RPMI7951 (cell line): ENCODE measurements around the gene CYP21A2. TPM values are rescaled to one million over a fixed set of nuclear protein-coding genes. Genes with fewer than 3 reads are reported as not detected.
A peak's percentile ranks its signal among the peaks of the same experiment; 100 is the strongest.

Source experiments
- DNase-seq: peaks from one replicate; pipeline ENCODE4 v3.0.0-alpha.2; 2012; ENCODE audit warnings: low read depth
- total RNA-seq: library from RNA; depleted of rRNA; stranded (reverse); fragments of >200 nt; shearing (Covaris generic); gene quantifications from 2 replicates; pipeline ENCODE4 v1.2.3, GENCODE V29; 2014; rRNA removed

Gene CYP21A2
- total RNA-seq, 1 experiment from 2014 or later = not detected

DNA sequence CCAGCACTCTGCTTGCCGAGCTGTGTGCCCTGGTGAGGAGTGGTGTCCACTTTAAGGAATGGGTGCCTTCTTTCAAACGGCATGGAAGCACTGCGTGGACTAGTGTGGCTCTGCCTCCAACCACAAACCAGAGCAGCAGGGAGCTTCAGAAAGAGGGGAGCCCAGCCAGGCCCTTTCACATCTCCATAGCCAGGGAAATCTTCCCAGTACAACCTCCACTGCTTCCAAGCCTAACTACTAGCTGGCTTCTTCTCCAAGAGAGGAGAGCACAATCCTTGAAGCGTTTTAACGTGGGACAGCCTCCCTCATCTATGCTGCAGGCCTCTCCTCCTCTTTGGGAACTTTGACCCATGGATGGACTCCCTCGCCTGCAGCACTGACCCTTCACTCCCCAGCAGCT lies 44.3 kb downstream of the CYP21A2 start:
- no peak for DNase-seq

DNA sequence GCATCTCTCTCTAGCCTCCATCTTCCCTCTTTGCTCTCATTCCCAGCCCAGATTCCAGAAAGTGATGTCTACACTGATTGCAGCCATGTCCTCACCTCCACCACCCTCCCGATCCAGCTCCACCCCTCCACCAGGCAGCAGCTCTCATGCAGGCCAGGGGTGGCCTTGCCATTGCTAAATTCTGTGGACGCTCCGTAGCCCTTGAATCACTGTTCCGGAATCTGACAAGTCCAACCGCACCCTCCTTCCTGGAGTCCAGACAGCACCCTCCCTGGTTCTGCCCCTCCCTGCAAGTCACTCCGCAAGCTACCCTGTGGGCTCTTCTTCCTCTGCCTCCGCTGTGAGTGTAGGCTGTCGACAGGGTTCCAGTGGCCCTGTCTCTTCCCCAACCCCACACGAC lies 44.7 kb downstream of the CYP21A2 start:
- peak; percentile 76 for DNase-seq

DNA sequence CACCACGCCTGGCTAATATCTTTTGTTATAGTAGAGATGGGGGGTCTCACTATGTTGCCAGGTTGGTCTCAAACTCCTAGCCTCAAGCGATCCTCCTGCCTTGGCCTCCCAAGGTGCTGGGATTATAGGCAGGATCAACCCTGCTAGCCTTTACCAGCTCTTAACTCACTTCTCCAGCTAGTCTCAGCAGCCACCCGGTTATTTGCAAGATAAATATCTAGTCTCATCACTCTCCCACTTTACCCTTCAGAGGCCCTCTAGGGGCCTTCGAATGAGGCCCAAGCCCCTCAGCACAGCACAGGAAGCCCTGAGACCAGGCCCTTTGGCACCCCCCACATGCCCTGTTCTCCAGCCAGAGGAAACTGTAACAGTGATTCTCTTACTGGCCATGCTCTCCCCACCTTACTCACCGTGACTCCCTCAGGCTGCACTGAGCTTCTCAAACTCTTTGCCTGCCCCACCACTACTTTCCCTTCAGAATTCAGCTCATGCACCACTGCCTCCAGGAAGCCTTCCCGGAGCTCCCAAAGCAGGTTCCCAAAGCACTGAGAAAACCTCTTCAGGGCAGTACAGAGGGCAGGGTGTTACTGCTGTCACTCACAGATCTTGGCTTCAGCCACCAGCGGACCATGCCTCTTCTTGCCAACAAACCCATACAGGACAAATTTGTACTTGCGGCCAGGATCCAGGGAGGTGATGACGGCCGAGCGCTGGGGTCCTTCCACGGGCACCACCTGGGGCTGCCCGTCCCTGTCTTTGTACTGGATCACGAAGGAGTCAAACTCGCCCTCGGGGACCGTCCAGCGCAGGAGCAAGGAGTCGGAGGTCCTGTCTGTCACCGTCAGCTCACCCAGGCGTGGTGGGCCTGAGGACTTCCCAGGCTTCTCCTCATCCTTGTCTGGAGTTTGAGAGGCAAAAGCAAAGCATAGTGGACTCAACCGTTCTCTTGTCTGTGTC lies 45.9 kb downstream of the CYP21A2 start:
- no peak for DNase-seq

DNA sequence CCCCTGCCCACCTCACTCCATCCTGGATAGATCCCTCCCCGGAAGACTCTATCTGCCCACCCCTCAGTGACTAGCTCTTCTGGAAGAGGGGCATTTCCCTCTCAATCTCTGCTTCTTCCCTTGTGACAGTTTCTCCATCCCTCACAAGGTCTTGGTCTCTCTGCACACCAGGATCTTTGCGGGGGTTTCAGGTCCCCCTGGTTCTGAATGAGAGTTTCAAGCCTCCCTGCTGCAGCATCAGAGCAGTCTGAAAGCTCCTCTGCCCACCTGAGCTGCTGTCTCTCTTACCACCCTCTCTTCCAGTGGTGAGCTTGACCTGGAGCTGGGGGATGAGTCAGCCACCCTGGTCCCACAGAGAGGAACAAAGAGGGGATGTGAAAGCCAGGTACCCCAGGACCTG lies 46.6 kb downstream of the CYP21A2 start:
- DNase-seq = no peak

DNA sequence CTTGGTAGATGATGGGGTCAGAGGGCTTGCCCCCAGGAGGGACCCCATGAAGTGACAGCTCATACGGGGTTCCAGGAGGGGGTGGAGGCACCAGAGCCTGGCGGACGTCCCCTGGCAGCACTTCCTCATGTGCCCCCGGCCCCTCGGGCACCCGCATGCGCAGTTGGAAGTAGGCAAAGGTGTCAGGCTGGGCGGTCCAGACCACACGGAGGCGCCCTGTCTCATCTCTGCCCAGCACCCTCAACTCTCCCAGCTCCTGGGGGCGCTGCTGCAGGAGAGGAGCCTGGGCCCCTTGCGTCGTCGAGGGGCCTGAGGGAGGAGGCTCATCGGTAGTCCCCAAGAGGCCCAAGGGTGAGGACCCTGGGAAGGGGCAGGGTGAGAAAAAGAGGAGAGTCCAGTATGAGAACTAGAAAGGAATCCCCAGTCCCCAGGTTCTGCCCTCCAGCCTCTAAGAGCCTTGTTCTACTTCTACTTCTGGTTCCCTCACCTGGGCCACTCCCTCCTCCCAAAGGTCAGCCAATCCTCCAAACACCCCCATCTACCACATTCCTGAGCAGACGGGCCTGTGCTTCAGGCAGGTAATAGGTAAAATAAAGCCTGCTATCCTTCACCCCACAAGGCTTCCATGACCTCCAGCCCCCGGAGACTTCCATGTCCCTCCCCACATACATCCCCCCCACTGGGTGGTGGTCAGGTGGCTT lies 47.7 kb downstream of the CYP21A2 start:
- no peak for DNase-seq

DNA sequence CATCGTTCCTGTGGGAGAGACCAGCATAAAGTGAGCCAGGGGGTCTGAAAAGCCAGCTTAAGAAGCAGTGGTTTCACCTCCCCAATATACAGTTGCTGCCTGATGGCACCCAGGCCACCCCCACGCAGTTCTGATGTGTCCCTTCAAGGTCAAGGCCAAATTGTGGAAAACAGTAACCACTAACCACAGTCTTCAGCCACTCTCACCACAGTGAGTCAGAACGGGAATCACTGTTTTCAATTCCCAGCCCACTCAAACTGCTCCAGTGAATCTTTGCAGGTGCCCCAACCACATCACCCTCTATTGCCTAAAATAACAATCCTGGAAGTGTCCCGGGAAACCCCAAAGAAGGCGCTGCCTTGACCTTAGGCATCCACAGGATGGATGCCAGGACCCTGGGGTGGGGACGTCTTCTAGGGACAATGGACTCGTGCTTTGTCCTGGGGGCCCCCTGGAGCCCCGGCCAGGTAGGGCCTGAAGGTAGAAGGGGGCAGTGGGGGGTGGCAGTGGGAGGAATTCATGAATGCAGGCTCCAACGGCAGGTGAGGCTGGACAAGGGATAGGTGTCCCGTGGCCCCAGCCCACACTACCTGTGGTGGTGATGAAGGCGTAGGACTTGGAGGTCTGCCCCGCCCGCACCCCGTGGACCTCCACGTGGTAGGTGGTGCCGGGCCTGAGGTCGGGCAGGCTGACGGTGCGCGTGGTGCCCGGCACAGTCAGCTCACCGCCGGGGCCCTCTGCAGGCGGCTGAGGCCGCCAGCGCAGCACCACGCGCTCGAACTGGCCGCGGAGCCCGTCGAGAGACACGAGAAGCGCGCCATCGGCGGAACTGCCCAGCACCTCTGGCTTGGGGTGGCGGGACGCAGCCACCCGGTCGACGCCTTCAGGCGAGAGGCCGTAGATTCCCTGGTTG lies 48.7 kb downstream of the CYP21A2 start:
- peak; percentile 92 for DNase-seq

DNA sequence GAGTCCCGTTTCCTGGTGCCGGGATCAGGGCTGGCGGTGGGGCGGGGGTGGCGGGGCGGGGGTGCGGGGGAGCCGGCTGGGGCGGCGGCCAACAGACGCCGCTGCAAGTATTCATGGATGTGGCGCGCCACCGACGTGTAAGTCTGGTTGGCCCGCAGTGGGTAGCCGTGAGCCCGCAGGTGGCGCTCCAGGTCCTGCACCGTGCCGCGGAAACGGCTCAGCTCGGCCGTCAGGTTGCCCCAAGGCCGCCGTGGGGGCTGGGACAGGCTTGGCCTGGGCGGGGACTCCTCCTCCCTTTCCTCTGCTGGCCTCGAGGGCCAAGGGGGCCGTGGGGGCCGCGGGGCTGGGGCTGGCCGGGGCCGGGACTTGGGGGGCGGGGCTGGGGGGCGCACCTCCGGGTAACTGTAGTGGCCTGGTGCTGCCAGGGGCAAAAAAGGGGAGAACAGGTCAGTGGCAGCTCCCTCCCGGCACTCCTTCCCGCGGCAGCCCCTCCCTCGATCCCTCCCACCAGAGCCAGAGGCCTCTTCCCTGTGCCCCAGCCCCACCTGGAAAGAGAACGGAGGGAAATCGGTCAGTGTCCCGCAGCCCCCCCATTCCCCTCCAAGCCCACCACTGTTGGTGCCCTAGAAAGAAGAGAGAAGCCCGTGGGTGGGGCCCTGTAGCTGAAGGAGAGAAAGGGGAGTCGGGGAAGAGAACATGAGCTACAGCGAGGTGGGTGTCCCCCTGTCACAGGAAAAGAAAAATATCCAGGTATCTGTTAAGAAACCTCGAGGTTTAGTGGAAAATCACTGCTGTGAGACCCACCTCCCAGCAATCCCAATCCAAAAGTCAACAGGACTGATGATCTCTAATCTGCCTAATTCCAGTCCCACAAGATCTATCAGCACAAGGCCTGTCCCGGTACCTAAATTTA lies 49.6 kb downstream of the CYP21A2 start:
- peak; percentile 57 for DNase-seq

DNA sequence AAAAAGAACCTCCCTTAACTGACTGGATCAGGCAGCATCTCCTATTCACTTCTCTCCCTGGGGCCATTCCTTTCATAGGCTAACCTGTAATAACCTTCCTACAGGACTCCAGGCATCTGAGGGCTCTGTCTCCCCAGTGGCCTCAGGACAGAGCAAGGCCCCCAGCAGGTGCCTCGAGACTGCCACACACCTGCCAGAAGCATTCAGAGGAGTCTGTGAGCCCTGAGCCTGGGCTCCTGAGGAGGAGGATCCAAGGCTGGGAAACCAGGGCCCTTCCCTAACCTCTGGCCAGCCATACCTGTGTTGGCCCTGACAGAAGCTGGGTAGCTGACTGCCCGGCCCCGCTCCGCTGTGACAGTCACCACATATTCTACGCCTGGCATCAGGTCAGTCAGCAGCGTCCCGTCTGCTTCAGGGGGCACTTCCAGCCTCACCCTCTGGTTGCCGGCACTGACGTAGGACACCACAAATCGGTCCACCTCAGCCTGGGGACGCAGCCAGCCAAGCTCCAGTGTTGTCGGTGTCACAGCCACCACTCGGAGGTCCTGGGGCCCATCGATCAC lies 50.4 kb downstream of the CYP21A2 start:
- no peak for DNase-seq

DNA sequence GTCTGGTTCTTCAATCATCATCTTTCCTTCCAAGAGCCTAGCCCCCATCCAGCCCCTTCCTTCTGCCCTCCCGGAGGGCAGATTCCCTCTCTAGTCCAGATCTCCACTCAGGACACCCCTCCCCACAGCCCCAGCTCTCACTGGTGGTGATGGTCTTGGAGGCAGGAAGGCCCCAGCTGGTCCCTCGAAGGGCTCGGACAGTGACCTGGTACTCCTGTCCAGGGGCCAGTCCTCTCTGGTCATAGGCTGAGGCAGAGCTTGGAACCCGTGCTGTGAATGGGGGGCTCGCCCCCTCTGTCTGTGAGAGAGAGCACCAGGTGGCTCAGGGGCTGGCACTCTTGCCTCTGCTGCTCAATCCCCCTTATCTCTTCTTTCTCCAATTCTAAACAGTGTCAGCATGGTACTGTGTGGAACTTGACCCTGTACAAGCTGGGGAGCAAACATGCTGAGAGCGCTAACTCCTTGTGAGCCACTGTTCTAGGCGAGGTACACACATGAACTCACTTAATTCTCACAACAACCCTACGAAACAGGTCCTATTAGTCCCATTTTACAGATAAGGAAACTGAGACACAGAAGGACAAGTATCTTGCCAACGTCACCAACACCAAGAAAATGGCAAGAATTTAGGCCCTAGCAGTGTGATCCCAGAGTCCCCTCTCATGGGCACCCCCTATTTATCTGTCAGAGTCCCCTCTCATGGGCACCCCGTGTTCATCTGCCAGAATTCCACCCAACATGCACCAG lies 51.0 kb downstream of the CYP21A2 start:
- DNase-seq = no peak

Other genes starting within 250 kb of the CYP21A2 start
- gene VARS1, start 242.7 kb upstream of the CYP21A2 start, total RNA-seq = 26.4 and 33.6 TPM in 2 replicates
- 145 and 164 TPM in 2 replicates for gene LSM2, start 231.4 kb upstream of the CYP21A2 start, total RNA-seq
- gene HSPA1L, start 223.1 kb upstream of the CYP21A2 start, total RNA-seq = 0.68 and 0.84 TPM in 2 replicates
- gene HSPA1A, start 222.9 kb upstream of the CYP21A2 start, total RNA-seq = 141 and 155 TPM in 2 replicates
- 82.1 and 101 TPM in 2 replicates for gene HSPA1B, start 210.7 kb upstream of the CYP21A2 start, total RNA-seq
- 55.3 and 66.7 TPM in 2 replicates for gene NEU1, start 175.6 kb upstream of the CYP21A2 start, total RNA-seq
- 1.5 TPM in 1 of 2 replicates, not detected in the other for gene SLC44A4, start 159.4 kb upstream of the CYP21A2 start, total RNA-seq
- 38.6 and 46.1 TPM in 2 replicates for gene EHMT2, start 140.7 kb upstream of the CYP21A2 start, total RNA-seq
- 1.2 and 1.4 TPM in 2 replicates for gene ZBTB12, start 136.3 kb upstream of the CYP21A2 start, total RNA-seq
- not detected in 2 replicates for gene C2, start 110.7 kb upstream of the CYP21A2 start, total RNA-seq
- gene CFB, start 92.3 kb upstream of the CYP21A2 start, total RNA-seq = 0.72 and 1.8 TPM in 2 replicates
- gene NELFE, start 79.4 kb upstream of the CYP21A2 start, total RNA-seq = 235 and 246 TPM in 2 replicates
- 30.4 and 36.5 TPM in 2 replicates for gene SKIC2, start 79.2 kb upstream of the CYP21A2 start, total RNA-seq
- gene DXO, start 66.3 kb upstream of the CYP21A2 start, total RNA-seq = 21.0 and 27.8 TPM in 2 replicates
- gene C4A, start 56.4 kb upstream of the CYP21A2 start, total RNA-seq = 0.96 and 1.3 TPM in 2 replicates
- 0.68 and 0.72 TPM in 2 replicates for gene C4B, start 23.6 kb upstream of the CYP21A2 start, total RNA-seq
- 0.12 and 0.20 TPM in 2 replicates for gene TNXB, start 70.9 kb downstream of the CYP21A2 start, total RNA-seq
- gene ATF6B, start 89.8 kb downstream of the CYP21A2 start, total RNA-seq = 20.5 and 23.5 TPM in 2 replicates
- gene FKBPL, start 91.9 kb downstream of the CYP21A2 start, total RNA-seq = 14.5 and 15.2 TPM in 2 replicates
- gene PRRT1, start 113.5 kb downstream of the CYP21A2 start, total RNA-seq = 0.49 TPM in 1 of 2 replicates, not detected in the other
- gene PPT2, start 115.7 kb downstream of the CYP21A2 start, total RNA-seq = 22.9 and 25.1 TPM in 2 replicates
- gene EGFL8, start 126.2 kb downstream of the CYP21A2 start, total RNA-seq = 0.59 and 2.8 TPM in 2 replicates
- gene AGPAT1, start 137.7 kb downstream of the CYP21A2 start, total RNA-seq = 59.4 and 82.3 TPM in 2 replicates
- 106 and 113 TPM in 2 replicates for gene RNF5, start 140.0 kb downstream of the CYP21A2 start, total RNA-seq
- 0.98 and 1.6 TPM in 2 replicates for gene AGER, start 145.8 kb downstream of the CYP21A2 start, total RNA-seq
- 14.4 and 15.7 TPM in 2 replicates for gene PBX2, start 151.8 kb downstream of the CYP21A2 start, total RNA-seq
- gene GPSM3, start 154.2 kb downstream of the CYP21A2 start, total RNA-seq = 4.1 and 5.8 TPM in 2 replicates
- gene NOTCH4, start 185.7 kb downstream of the CYP21A2 start, total RNA-seq = 2.6 and 4.8 TPM in 2 replicates